H1 (cell line): ENCODE measurements around the gene NPNT. TPM values are rescaled to one million over a fixed set of nuclear protein-coding genes. Genes with fewer than 3 reads are reported as not detected.

Experiments used
- CTCF ChIA-PET: fragments of 300-600 bp; sonication (Branson Sonifier 250); formaldehyde crosslinking; loops from one replicate; lab custom pipeline; 2021; ENCODE audit not compliant: partially characterized antibody; lab: Charles Lee
- POLR2A ChIA-PET: fragments of 300-600 bp; sonication (Branson Sonifier 250); formaldehyde crosslinking; loops from one replicate; lab custom pipeline; 2021; ENCODE audit warnings: inconsistent platforms; ENCODE audit not compliant: partially characterized antibody; lab: Charles Lee
- DNase-seq, 2 experiments: peaks; one replicate each; pipeline versions ENCODE4 v3.0.0 to v3.0.0-alpha.2; 2010 to 2022; ENCODE audit warnings: low spot score in 2 of 2, low read depth in 1 of 2, mixed read lengths in 1 of 2
- FAIRE-seq: peaks from 2 replicates; lab custom pipeline; 2011; peaks lifted over from hg19 to GRCh38; lab: Jason Lieb, UNC
- H2AFZ ChIP-seq: 2 replicates; pipeline ENCODE4 v1.8.1; 2012; ENCODE audit warnings: low read length, inconsistent platforms
- H2AK5ac ChIP-seq: 2 replicates; pipeline ENCODE4 v1.6.1; 2013; ENCODE audit warnings: low read depth, low read length
- H2BK120ac ChIP-seq: replicated peaks from 2 replicates; pipeline ENCODE3; 2013; ENCODE audit warnings: low read depth, low read length, inconsistent platforms
- H2BK12ac ChIP-seq: 2 replicates; pipeline ENCODE4 v1.6.1; 2013; ENCODE audit warnings: low read depth, low read length
- H2BK15ac ChIP-seq: 2 replicates; pipeline ENCODE4 v1.6.1; 2013; ENCODE audit warnings: low read length
- H2BK20ac ChIP-seq: 2 replicates; pipeline ENCODE4 v1.6.1; 2013; ENCODE audit warnings: low read length
- H2BK5ac ChIP-seq: 2 replicates; pipeline ENCODE4 v1.6.1; 2013; ENCODE audit warnings: low read depth, low read length
- H3K14ac ChIP-seq: 2 replicates; pipeline ENCODE4 v1.6.1; 2013; ENCODE audit warnings: inconsistent platforms; ENCODE audit not compliant: insufficient read length
- H3K18ac ChIP-seq: 2 replicates; pipeline ENCODE4 v1.6.1; 2013; ENCODE audit warnings: low read length; ENCODE audit errors: extremely low read depth
- H3K23ac ChIP-seq: 2 replicates; pipeline ENCODE4 v1.6.1; 2013; ENCODE audit warnings: inconsistent platforms; ENCODE audit not compliant: insufficient read length
- H3K23me2 ChIP-seq: 2 replicates; pipeline ENCODE4 v1.6.1; 2013; ENCODE audit warnings: low read depth, low read length
- H3K27ac ChIP-seq: 2 replicates; pipeline ENCODE4 v1.6.1; 2011; ENCODE audit warnings: low read depth, low read length, inconsistent platforms
- H3K27me3 ChIP-seq, 4 experiments: replicated peaks in 1 of 4; 1 replicate in 1 of 4; 2 replicates in 3 of 4; pipeline versions ENCODE4 v1.6.1 to v1.8.1; 2011 to 2013; ENCODE audit warnings: low read length in 3 of 4, mild to moderate bottlenecking in 3 of 4, inconsistent platforms in 2 of 4, mixed read lengths in 2 of 4, moderate library complexity in 1 of 4; ENCODE audit not compliant: control insufficient read depth in 3 of 4, insufficient read depth in 3 of 4; ENCODE audit errors: extremely low read depth in 1 of 4
- H3K36me3 ChIP-seq, 4 experiments: 2 replicates each; pipeline versions ENCODE4 v1.6.1 to v1.8.1; 2011 to 2013; ENCODE audit warnings: mild to moderate bottlenecking in 4 of 4, low read length in 3 of 4, moderate library complexity in 2 of 4, control low read depth in 1 of 4, inconsistent platforms in 1 of 4; ENCODE audit not compliant: insufficient read depth in 4 of 4, control insufficient read depth in 2 of 4
- H3K4ac ChIP-seq: replicated peaks from 2 replicates; pipeline ENCODE3; 2013; ENCODE audit warnings: low read length, low read depth, mixed read lengths, inconsistent platforms; ENCODE audit not compliant: insufficient read length
- H3K4me1 ChIP-seq, 4 experiments: replicated peaks in 1 of 4; 1 replicate in 1 of 4; 2 replicates in 3 of 4; pipeline versions ENCODE4 v1.6.1 to v1.8.1; 2011 to 2013; ENCODE audit warnings: low read length in 3 of 4, inconsistent platforms in 2 of 4, mixed read lengths in 1 of 4; ENCODE audit not compliant: insufficient read depth in 4 of 4, control insufficient read depth in 3 of 4
- H3K4me2 ChIP-seq, 2 experiments: 2 replicates each; pipeline versions ENCODE4 v1.6.1 to v1.8.1; 2011 to 2013; ENCODE audit warnings: low read depth in 2 of 2, low read length in 2 of 2, control low read depth in 1 of 2, inconsistent platforms in 1 of 2, mild to moderate bottlenecking in 1 of 2; ENCODE audit not compliant: insufficient read depth in 1 of 2
- H3K4me3 ChIP-seq, 4 experiments: fragments of 200-600, 300-600 bp in 1 of 4; sonication (generic), shearing (Covaris generic), sonication (Bioruptor Twin) in 1 of 4; 2 replicates each; pipeline versions ENCODE4 v1.5.1 to v1.8.1; 2011 to 2016; ENCODE audit warnings: low read length in 4 of 4, low read depth in 3 of 4, control low read depth in 2 of 4, inconsistent platforms in 2 of 4, mild to moderate bottlenecking in 2 of 4, mixed read lengths in 1 of 4, moderate library complexity in 1 of 4; ENCODE audit not compliant: insufficient read depth in 2 of 4; ENCODE audit errors: extremely low read depth in 1 of 4
- H3K56ac ChIP-seq: replicated peaks from 2 replicates; pipeline ENCODE3; 2013; ENCODE audit warnings: low read depth, mild to moderate bottlenecking, mixed read lengths, low read length, inconsistent platforms; ENCODE audit not compliant: insufficient read length
- H3K79me1 ChIP-seq: 2 replicates; pipeline ENCODE4 v1.6.1; 2013; ENCODE audit warnings: low read depth, low read length, control low read depth
- H3K79me2 ChIP-seq, 2 experiments: 2 replicates each; pipeline versions ENCODE4 v1.6.1 to v1.8.1; 2012 to 2013; ENCODE audit warnings: low read length in 2 of 2, mild to moderate bottlenecking in 2 of 2, inconsistent platforms in 1 of 2; ENCODE audit not compliant: insufficient read depth in 2 of 2, control insufficient read depth in 1 of 2
- H3K9ac ChIP-seq, 4 experiments: replicated peaks in 1 of 4; 1 replicate in 1 of 4; 2 replicates in 3 of 4; pipeline versions ENCODE4 v1.6.1 to v1.8.1; 2011 to 2013; ENCODE audit warnings: low read depth in 3 of 4, low read length in 3 of 4, control low read depth in 2 of 4, mild to moderate bottlenecking in 2 of 4, moderate library complexity in 2 of 4, inconsistent platforms in 1 of 4; ENCODE audit errors: extremely low read depth in 1 of 4
- H3K9me3 ChIP-seq, 2 experiments: 2 replicates each; pipeline versions ENCODE4 v1.6.1 to v1.8.1; 2012 to 2013; ENCODE audit warnings: mild to moderate bottlenecking in 2 of 2, moderate library complexity in 2 of 2, control low read depth in 1 of 2, inconsistent platforms in 1 of 2, low read depth in 1 of 2, low read length in 1 of 2, mixed read lengths in 1 of 2; ENCODE audit not compliant: insufficient read depth in 2 of 2
- H4K20me1 ChIP-seq, 2 experiments: replicated peaks in 1 of 2; 2 replicates each; pipeline versions ENCODE3 to v1.8.1; 2011 to 2013; ENCODE audit warnings: inconsistent platforms in 2 of 2, low read length in 2 of 2, mild to moderate bottlenecking in 1 of 2; ENCODE audit not compliant: insufficient read depth in 2 of 2, control insufficient read depth in 1 of 2
- H4K5ac ChIP-seq: 2 replicates; pipeline ENCODE4 v1.6.1; 2013; ENCODE audit warnings: low read length, low read depth, mixed read lengths, inconsistent platforms; ENCODE audit not compliant: insufficient read length
- H4K8ac ChIP-seq: 2 replicates; pipeline ENCODE4 v1.8.0; 2013; ENCODE audit warnings: mild to moderate bottlenecking, moderate library complexity, low read length, inconsistent platforms; ENCODE audit not compliant: insufficient read depth; ENCODE audit errors: extremely low read depth
- H4K91ac ChIP-seq: replicated peaks from 2 replicates; pipeline ENCODE3; 2013; ENCODE audit warnings: low read length, mixed read lengths, inconsistent platforms; ENCODE audit not compliant: insufficient read length
- CEBPB ChIP-seq: IDR thresholded peaks from 2 replicates; pipeline ENCODE4 v1.6.1; 2012; ENCODE audit warnings: low read depth, low read length
- SIN3A ChIP-seq, 2 experiments: IDR thresholded peaks in 1 of 2; conservative IDR thresholded peaks in 1 of 2; 2 replicates each; pipeline ENCODE4 v1.6.1; 2011 to 2012; ENCODE audit warnings: low read length in 2 of 2, improper control_type of control experiment in 1 of 2, low read depth in 1 of 2, mild to moderate bottlenecking in 1 of 2
- SIX5 ChIP-seq: IDR thresholded peaks from 2 replicates; pipeline ENCODE4 v1.6.1; 2011; ENCODE audit warnings: mild to moderate bottlenecking, low read depth, low read length
- SP1 ChIP-seq: IDR thresholded peaks from 2 replicates; pipeline ENCODE4 v1.6.1; 2011; ENCODE audit warnings: low read depth, low read length
- WGBS, 2 experiments: shearing (Covaris generic) in 1 of 2; methylation state at CpG; one replicate each; pipeline versions ENCODE4 v1.1.6 to v1.1.7; 2013 to 2015; ENCODE audit warnings: low lambda C conversion rate in 2 of 2, mixed read lengths in 2 of 2, inconsistent platforms in 1 of 2, low coverage in 1 of 2, missing lambda C conversion rate in 1 of 2; ENCODE audit not compliant: insufficient replicate concordance in 2 of 2, insufficient coverage in 1 of 2, insufficient read length in 1 of 2; ENCODE audit errors: extremely low coverage in 1 of 2, missing lambda C conversion rate in 1 of 2; 5-methylcytosine and 5-hydroxymethylcytosine counted together
- polyA plus RNA-seq, 7 experiments: library from polyadenylated mRNA; depleted of rRNA in 3 of 7; stranded (reverse) in 5 of 7; unstranded in 2 of 7; fragments of >200 nt in 5 of 7; fragments of 200-250 nt in 2 of 7; gene quantifications; 1 replicate in 5 of 7; 2 replicates in 1 of 7; 4 replicates in 1 of 7; pipeline versions ENCODE4 v1.2.1 to v1.2.3, GENCODE V29; 2011 to 2013; ENCODE audit warnings: missing spikeins in 2 of 7, mixed read lengths in 2 of 7
- total RNA-seq: library from RNA; stranded (reverse); fragmentation: NEBNext Ultra II Directional; extraction: Animal tissue kit (Norgen Biotek cat#: 25700); gene quantifications from 2 replicates; pipeline ENCODE4 v1.2.1, GENCODE V29; 2021

Gene NPNT
- total and polyA plus RNA-seq, 2 of the 8 experiments (the other 6 are each of a cell fraction or from before 2014, with no cell fraction given) = 0.24 to 0.97 TPM

GRCh38 chr4:105951198-105951597 lies 55.9 kb downstream of the NPNT start:
- Histone ChIP-seq H2AK5ac (no peak overlapping the region), H2AFZ (no peak overlapping the region), H2BK120ac (no peak overlapping the region)
- DNase-seq = no peak
- TF ChIP-seq SIX5 = no peak
- TF ChIP-seq CEBPB = peak; percentile 93
- no peak for TF ChIP-seq SIN3A (conservative IDR thresholded peaks at IDR 0.05 in 1 of 2, IDR thresholded peaks at IDR 0.05 in 1 of 2; ENCODE audit: low read depth in 1 of 2, low read length in 2 of 2)
- TF ChIP-seq SP1 = no peak
- TF ChIP-seq, all 59 proteins: peak for 1
- Histone ChIP-seq H4K91ac (no peak overlapping the region), H3K4me3 (no peak overlapping the region), H4K8ac (no peak overlapping the region), H3K27ac (no peak overlapping the region), H2BK5ac (no peak overlapping the region), H3K14ac (no peak overlapping the region), H4K20me1 (no peaks in the 10 kb centered on the region), H3K23ac (no peak overlapping the region), H3K18ac (no peak overlapping the region), H3K4ac (no peak overlapping the region), H3K79me1 (no peaks in the 10 kb centered on the region), H3K79me2 (no peaks in the 10 kb centered on the region), H3K36me3 (no peaks in the 10 kb centered on the region), H3K9me3 (no peaks in the 10 kb centered on the region), H2BK20ac (no peak overlapping the region), H2BK12ac (no peak overlapping the region), H3K4me2 (no peak overlapping the region), H3K56ac (no peak overlapping the region), H3K27me3 (no peaks in the 10 kb centered on the region), H3K4me1 (no peaks in the 10 kb centered on the region), H2BK15ac (no peak overlapping the region), H3K9ac (no peak overlapping the region), H3K23me2 (no peaks in the 10 kb centered on the region), H4K5ac (no peak overlapping the region)
- ChIA-PET POLR2A (no interaction called here), CTCF (no interaction called here)
- FAIRE-seq = no peak
- 58% methylated on average over 3 of the region's 3 CpGs; no CpG with 5 or more reads in 1 of the 2 experiments for WGBS, 2 experiments
